GM18873 (cell line): Measurements from ENCODE around the gene MAP3K13.
"Not testable (repeated sequence)": the region's sequence is repeated elsewhere in the genome, so short reads cannot be mapped to it uniquely, and the experiment has no call there.

ENCODE experiments used
- ATAC-seq: cut with Tn5 transposase; IDR thresholded peaks from one replicate; pipeline ENCODE4 v1.9.1; 2021; ENCODE audit warnings: mild to moderate bottlenecking, moderate library complexity, moderate number of reproducible peaks; ENCODE audit not compliant: unreplicated experiment, low FRiP score

The MAP3K13 gene

GRCh38 chr3:185341616-185342458 is 21.1 kb upstream of the MAP3K13 start:
- no peak for ATAC-seq

DNA sequence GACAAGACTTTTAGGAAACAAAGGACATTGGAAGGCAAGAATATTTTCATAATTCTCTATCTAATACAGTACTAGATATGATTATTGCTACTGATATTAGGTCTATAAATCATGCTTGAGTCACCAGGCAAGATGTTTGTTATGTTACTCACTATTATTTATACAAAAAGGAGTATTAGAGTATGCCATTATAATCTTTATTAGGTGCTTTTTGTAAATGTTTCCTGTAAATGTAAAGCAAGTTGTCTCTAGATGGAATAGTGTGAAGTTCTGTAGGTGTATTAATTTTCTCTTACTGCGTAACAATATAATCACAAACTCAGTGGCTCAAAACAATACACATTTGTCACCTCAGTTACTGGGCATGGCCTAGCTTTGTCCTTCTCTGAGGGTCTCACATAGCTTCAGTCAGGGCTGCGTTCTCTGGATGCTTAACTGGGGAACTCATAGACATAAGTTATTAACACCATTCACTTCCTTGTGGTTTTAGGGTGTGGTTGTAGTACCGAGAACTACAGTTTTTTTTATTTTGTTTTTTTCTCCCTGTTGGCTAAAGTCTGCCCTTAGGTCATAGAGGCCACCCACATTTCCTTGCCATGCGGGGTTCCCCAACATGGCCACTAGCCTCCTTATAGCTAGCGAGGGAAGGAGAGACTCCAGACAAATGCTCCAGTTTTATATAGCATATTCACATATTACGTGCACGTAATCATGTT is 20.3 kb upstream of the MAP3K13 start:
- peak; percentile 71 for ATAC-seq

- no peak for ATAC-seq
These were observed 15.5 kb upstream of the MAP3K13 start for GRCh38 chr3:185347399-185347798.

GRCh38 chr3:185350841-185351240 is 12.1 kb upstream of the MAP3K13 start:
- no peak for ATAC-seq

DNA sequence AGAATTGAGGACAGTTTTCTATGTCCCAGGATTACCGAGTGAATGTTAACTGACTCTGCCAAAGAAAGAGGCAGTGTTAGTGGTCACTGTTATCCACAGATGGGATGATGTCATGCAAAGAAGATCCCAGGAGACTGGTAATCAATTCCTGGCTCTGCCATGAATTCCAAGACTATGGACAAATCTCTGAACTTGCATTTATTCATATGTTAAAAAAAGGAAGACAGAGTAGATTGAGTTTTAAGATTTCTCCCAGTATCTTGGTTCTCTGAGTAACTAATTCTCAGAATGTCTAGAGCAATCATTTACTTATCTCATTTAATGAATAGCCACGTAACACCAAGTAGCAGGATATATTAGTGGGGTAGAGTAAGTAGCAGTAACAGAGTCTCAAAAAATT is 11.5 kb upstream of the MAP3K13 start:
- no peak for ATAC-seq

GRCh38 chr3:185353225-185353624 is 9.7 kb upstream of the MAP3K13 start:
- ATAC-seq: no peak

DNA sequence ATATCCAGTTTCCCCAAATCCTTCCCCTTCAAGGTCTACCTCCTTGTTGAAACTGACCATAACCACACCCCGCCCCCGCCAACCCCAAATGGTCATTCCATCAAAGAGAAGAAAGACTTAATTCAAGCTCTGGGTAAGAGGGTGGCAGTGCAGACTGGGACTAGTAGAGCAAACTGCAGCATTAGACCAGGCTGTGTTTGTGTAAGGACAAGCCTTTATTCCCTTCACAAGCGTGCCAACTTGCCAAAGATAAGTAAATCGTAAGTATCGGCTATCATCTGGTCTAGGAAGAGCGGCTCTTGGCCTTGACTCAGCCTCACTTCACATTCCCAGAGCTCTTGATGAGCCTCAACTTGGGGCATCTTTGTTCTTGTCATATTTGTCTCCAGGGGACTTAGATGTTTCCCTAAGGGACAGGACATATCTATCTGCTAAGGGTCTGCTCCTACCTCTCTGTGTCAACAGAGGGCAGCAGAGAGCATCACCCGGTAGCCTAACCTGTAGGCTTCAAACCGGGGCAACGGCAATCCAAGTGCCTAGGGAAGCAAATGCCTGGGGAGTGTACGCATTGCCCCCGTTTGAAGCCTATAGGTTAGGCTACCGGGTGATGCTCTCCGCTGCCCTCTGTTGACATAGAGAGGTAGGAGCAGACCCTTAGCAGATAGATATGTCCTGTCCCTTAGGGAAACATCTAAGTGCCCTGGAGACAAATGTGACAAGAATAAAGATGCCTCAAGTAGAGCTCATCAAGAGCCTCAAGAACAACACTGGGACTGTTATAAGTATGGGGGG is 8.9 kb upstream of the MAP3K13 start:
- peak; percentile 96 for ATAC-seq

DNA sequence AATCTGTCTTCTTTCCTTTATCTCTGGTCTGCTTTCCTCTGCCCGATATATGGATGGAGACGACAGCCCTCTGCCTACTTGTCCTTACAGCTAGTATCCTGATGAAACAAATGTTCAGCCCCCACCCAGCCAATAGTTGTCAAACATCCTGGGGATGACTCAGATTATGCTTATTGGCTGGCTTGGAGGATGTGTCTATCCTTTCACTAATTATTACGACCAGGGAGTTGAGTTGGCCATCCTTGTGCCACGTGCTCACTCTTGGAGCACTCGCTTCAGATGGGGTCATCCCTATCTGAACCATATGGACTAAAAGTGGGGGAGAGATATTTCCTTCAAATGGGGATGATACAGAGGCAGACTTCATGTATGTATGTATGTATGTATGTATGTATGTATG is 6.4 kb upstream of the MAP3K13 start:
- no peak for ATAC-seq

GRCh38 chr3:185361920-185362319 is 1.0 kb upstream of the MAP3K13 start:
- no peak for ATAC-seq

DNA sequence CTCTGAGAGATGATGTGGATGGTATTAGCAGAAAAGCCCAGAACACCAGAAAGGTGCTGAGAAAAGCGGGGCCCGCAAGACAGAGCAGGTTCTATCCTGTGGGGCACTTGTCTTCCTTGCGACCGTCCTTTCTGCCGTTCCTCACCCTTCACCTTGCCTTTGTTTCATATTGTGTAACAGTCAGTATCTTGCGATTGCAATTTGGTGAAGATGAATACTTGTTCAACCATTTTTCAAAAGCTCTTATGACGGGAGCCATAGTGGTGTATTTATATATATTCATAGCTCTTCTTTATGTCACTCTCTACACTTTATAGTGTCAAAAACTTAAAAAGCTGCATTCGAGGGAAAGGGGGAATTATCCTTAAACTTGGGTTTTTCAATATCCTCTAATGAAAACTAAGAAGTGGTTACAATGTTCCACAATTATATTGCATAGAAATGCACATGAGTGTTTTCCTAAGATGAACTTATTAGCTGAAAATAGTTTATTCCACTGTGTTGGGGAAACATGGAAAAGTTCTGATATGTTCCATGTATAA is 797 bp downstream of the MAP3K13 start:
- no peak for ATAC-seq

GRCh38 chr3:185365291-185366073 is 2.5 kb downstream of the MAP3K13 start:
- ATAC-seq: no peak

DNA sequence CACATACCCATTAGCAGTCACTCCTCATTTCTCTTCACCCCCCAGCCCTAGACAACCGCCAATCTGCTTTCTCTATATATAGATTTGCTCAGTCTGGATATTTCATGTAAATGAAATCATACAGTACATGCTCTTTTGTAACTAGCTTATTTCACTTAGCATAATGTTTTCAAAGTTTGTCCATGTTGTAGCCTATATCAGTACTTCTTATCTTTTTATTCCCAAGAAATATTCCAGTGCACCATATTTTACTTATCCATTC is 3.1 kb downstream of the MAP3K13 start:
- no peak for ATAC-seq

GRCh38 chr3:185366913-185367312 is 4.0 kb downstream of the MAP3K13 start:
- no peak for ATAC-seq

GRCh38 chr3:185370349-185370748 is 7.4 kb downstream of the MAP3K13 start:
- not testable (repeated sequence) for ATAC-seq

DNA sequence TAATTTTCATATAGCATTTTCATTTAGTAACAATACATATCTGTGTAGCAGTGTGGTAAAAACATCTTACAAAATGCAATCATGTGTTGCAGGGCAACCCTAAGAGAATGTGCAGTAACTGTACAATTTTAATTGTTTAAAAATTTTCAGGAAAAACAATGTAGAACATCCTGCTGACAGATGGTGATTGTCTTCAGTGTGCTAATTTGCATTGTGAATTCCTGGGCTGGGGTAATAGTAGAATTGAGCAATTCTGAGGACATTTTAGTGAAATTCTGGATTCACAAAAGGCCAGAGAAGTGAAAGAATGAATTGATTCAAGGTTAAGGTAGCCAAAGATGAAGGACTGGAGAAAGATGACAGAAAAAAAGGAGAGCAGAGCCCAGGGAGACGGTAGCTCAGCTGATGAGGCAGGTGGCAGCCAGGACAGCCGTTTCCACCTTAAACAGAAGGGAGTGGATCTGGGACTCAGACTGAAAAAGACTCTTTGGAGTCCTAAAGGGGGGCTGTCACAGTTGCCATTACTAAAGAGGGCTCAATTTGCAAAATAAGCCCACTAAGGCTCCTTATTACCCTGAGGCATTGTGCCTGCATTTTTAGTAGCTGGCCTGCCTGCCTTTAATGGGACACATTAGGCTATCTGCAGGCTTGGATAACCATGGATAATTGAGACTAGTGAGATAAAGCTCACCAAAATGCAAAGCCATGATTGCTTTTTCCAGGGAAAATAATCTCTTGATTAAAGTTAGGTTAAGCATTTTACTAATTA is 8.6 kb downstream of the MAP3K13 start:
- no peak for ATAC-seq

- ATAC-seq: no peak
These were observed 18.6 kb downstream of the MAP3K13 start for GRCh38 chr3:185381320-185382058.

DNA sequence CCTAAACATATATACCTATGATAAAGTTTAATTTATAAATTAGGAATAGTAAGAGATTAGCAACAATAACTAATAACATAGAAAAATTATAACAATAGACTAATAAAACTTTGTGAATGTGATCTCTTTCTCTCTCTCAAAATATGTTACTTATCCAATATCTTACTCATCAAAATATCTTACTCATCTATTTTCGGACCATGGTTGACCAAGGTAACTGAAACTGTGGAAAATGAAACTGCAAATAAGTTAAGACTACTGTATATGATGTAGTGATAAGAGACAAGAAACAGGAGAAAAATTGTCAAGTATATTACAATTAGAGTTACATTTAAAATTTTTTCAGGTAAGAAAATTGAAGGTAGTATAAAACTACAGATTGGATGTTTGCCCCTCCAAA is 19.2 kb downstream of the MAP3K13 start:
- no peak for ATAC-seq

DNA sequence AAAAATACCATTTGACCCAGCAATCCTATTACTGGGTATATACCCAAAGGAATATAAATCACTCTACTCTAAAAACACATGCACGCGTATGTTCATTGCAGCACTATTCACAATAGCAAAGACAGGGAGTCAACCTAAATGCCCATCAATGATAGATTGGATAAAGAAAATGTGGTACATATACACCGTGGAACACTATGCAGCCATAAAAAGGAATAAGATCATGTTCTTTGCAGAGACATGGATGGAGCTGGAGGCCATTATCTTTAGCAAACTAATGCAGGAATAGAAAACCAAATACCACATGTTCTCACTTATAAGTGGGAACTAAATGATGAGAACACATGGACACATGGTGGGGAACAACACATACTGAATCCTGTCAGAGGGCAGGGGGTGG is 23.6 kb downstream of the MAP3K13 start:
- not testable (repeated sequence) for ATAC-seq

- no peak for ATAC-seq
These were observed 24.7 kb downstream of the MAP3K13 start for GRCh38 chr3:185387646-185388045.
